Smooth muscle cell (in vitro differentiated cells): Measurements from ENCODE around the gene MCFD2. TPM values are rescaled to one million over a fixed set of nuclear protein-coding genes. Genes with fewer than 3 reads are reported as not detected.
A peak's percentile ranks its signal among the peaks of the same experiment; 100 is the strongest.

ENCODE experiments used
- DNase-seq: peaks from one replicate; lab custom pipeline; 2025; ENCODE audit not compliant: unreplicated experiment; lab: John Stamatoyannopoulos, UW
- H2AFZ ChIP-seq: fragments of 200-600 bp; sonication (generic); 2 replicates; pipeline ENCODE4 v1.6.0; 2016; ENCODE audit warnings: antibody characterized with exemption, low read depth, mild to moderate bottlenecking
- H3F3A ChIP-seq: fragments of 200-600 bp; sonication (generic); 2 replicates; pipeline ENCODE4 v1.6.0; 2017; ENCODE audit warnings: antibody characterized with exemption, low read depth
- H3K27ac ChIP-seq: fragments of 200-600 bp; sonication (generic); 2 replicates; pipeline ENCODE4 v1.5.1; 2016; ENCODE audit warnings: low read depth, mild to moderate bottlenecking
- H3K27me3 ChIP-seq: fragments of 200-600 bp; sonication (generic); 2 replicates; pipeline ENCODE4 v1.6.1; 2016; ENCODE audit warnings: low read depth, mild to moderate bottlenecking
- H3K36me3 ChIP-seq: fragments of 200-600 bp; sonication (generic); 2 replicates; pipeline ENCODE4 v1.5.1; 2016; ENCODE audit warnings: low read depth
- H3K4me1 ChIP-seq: fragments of 200-600 bp; sonication (generic); 2 replicates; pipeline ENCODE4 v1.5.1; 2016; ENCODE audit warnings: low read depth
- H3K4me2 ChIP-seq: fragments of 200-600 bp; sonication (generic); 2 replicates; pipeline ENCODE4 v1.6.0; 2016; ENCODE audit warnings: mild to moderate bottlenecking
- H3K4me3 ChIP-seq: fragments of 200-600 bp; sonication (generic); 2 replicates; pipeline ENCODE4 v1.5.1; 2016; ENCODE audit warnings: mild to moderate bottlenecking
- H3K79me2 ChIP-seq: fragments of 200-600 bp; sonication (generic); 2 replicates; pipeline ENCODE4 v1.6.0; 2016; ENCODE audit warnings: low read depth, mild to moderate bottlenecking
- H3K9ac ChIP-seq: fragments of 200-600 bp; sonication (generic); 2 replicates; pipeline ENCODE4 v1.6.0; 2016; ENCODE audit warnings: low read depth
- H3K9me3 ChIP-seq: fragments of 200-600 bp; sonication (generic); replicated peaks from 2 replicates; pipeline ENCODE4 v1.5.1; 2016; ENCODE audit warnings: low read depth
- H4K20me1 ChIP-seq: fragments of 200-600 bp; sonication (generic); 2 replicates; pipeline ENCODE4 v1.6.0; 2016; ENCODE audit warnings: low read depth
- CTCF ChIP-seq: fragments of 200-600 bp; sonication (generic); IDR thresholded peaks from 2 replicates; pipeline ENCODE4 v1.5.1; 2017; ENCODE audit warnings: borderline replicate concordance, mild to moderate bottlenecking, antibody characterized with exemption; ENCODE audit not compliant: insufficient read depth, poor library complexity, severe bottlenecking
- WGBS: methylation state at CpG from one replicate; pipeline ENCODE4 v1.1.7; 2016; ENCODE audit warnings: low lambda C conversion rate; 5-methylcytosine and 5-hydroxymethylcytosine counted together
- polyA plus RNA-seq: library from polyadenylated mRNA; unstranded; fragments of >200 nt; fragmentation: Nextera tagmentation; extraction: Ambion mirVana; gene quantifications from 2 replicates; pipeline ENCODE4 v1.2.1, GENCODE V29; 2016
- total RNA-seq: library from RNA; depleted of rRNA; stranded (reverse); fragments of >200 nt; gene quantifications from 2 replicates; pipeline ENCODE4 v1.2.3, GENCODE V29; 2014

Gene MCFD2
- total and polyA plus RNA-seq, 2 experiments from 2014 or later, result 100 to 167 TPM

GRCh38 chr2:46879511-46879910 lies 36.1 kb downstream of the MCFD2 start:
- H3K27ac ChIP-seq, result no peak overlapping the region
- no peak overlapping the region for H3K4me2 ChIP-seq
- no peaks in the 10 kb centered on the region for H3K27me3 ChIP-seq
- H3K9me3 ChIP-seq, result no peaks in the 10 kb centered on the region
- H3K36me3 ChIP-seq, result no peaks in the 10 kb centered on the region
- H3F3A ChIP-seq, result peaks cover 7% of the 10 kb centered on the region
- TF ChIP-seq CTCF, result no peak
- H4K20me1 ChIP-seq, result no peaks in the 10 kb centered on the region
- DNase-seq, result no peak
- H3K79me2 ChIP-seq, result no peaks in the 10 kb centered on the region
- H3K4me1 ChIP-seq, result peaks cover 7% of the 10 kb centered on the region
- H2AFZ ChIP-seq, result no peak overlapping the region
- H3K4me3 ChIP-seq, result no peak overlapping the region
- H3K9ac ChIP-seq, result no peak overlapping the region

GRCh38 chr2:46878886-46879285 lies 36.7 kb downstream of the MCFD2 start:
- no peaks in the 10 kb centered on the region for H3K79me2 ChIP-seq
- H3K27ac ChIP-seq, result peak overlapping the region; percentile 8
- no peak overlapping the region for H2AFZ ChIP-seq
- no peak overlapping the region for H3K9ac ChIP-seq
- H3K9me3 ChIP-seq, result no peaks in the 10 kb centered on the region
- H4K20me1 ChIP-seq, result no peaks in the 10 kb centered on the region
- H3K4me3 ChIP-seq, result no peak overlapping the region
- no peak for DNase-seq
- H3K27me3 ChIP-seq, result no peaks in the 10 kb centered on the region
- no peaks in the 10 kb centered on the region for H3K36me3 ChIP-seq
- no peak for TF ChIP-seq CTCF
- H3K4me2 ChIP-seq, result no peak overlapping the region
- WGBS, result 36% methylated on average over 8 of the region's 8 CpGs
- H3K4me1 ChIP-seq, result peaks cover 7% of the 10 kb centered on the region
- H3F3A ChIP-seq, result peaks cover 10% of the 10 kb centered on the region

- Histone ChIP-seq H2AFZ (no peak overlapping the region), H3F3A (peaks cover 10% of the 10 kb centered on the region), H3K4me3 (no peak overlapping the region), H4K20me1 (no peaks in the 10 kb centered on the region), H3K9ac (no peak overlapping the region), H3K27me3 (no peaks in the 10 kb centered on the region), H3K27ac (peak overlapping the region; percentile 8), H3K4me2 (no peak overlapping the region), H3K9me3 (no peaks in the 10 kb centered on the region), H3K4me1 (peaks cover 7% of the 10 kb centered on the region), H3K79me2 (no peaks in the 10 kb centered on the region), H3K36me3 (no peaks in the 10 kb centered on the region)
- WGBS, result 96% methylated on average over 4 of the region's 5 CpGs
- TF ChIP-seq CTCF, result no peak
- DNase-seq, result no peak
These were observed 37.2 kb downstream of the MCFD2 start for GRCh38 chr2:46878240-46878877.

GRCh38 chr2:46877619-46878113 lies 37.9 kb downstream of the MCFD2 start:
- peaks cover 13% of the 10 kb centered on the region for H3F3A ChIP-seq
- TF ChIP-seq CTCF, result no peak
- no peaks in the 10 kb centered on the region for H3K27me3 ChIP-seq
- H3K9me3 ChIP-seq, result no peaks in the 10 kb centered on the region
- no peaks in the 10 kb centered on the region for H3K79me2 ChIP-seq
- no peak overlapping the region for H3K9ac ChIP-seq
- no peaks in the 10 kb centered on the region for H4K20me1 ChIP-seq
- no peak overlapping the region for H3K27ac ChIP-seq
- no peak overlapping the region for H3K4me3 ChIP-seq
- peaks cover 7% of the 10 kb centered on the region for H3K4me1 ChIP-seq
- H3K36me3 ChIP-seq, result no peaks in the 10 kb centered on the region
- no peak for DNase-seq
- no peak overlapping the region for H2AFZ ChIP-seq
- 98% methylated on average over 4 of the region's 5 CpGs for WGBS
- no peak overlapping the region for H3K4me2 ChIP-seq
